Kidney capillary endothelial cell (primary cell): Measurements from ENCODE around the gene HOXC4.
"Not testable (repeated sequence)": the region's sequence is repeated elsewhere in the genome, so short reads cannot be mapped to it uniquely, and the experiment has no call there.

ENCODE experiments used
- DNase-seq: peaks from one replicate; pipeline ENCODE4 v3.0.0-alpha.2; 2018; ENCODE audit warnings: low spot score

HOXC4 gene

GRCh38 chr12:54092943-54093342, 39.3 kb downstream of the HOXC4 start:
- not testable (repeated sequence) for DNase-seq

GRCh38 chr12:54095928-54096327, 42.3 kb downstream of the HOXC4 start:
- not testable (repeated sequence) for DNase-seq

- not testable (repeated sequence) for DNase-seq
Measured at GRCh38 chr12:54098644-54099043, 45.0 kb downstream of the HOXC4 start.

- not testable (repeated sequence) for DNase-seq
Measured at GRCh38 chr12:54100588-54100987, 47.0 kb downstream of the HOXC4 start.

GRCh38 chr12:54102223-54102622, 48.6 kb downstream of the HOXC4 start:
- not testable (repeated sequence) for DNase-seq

DNA sequence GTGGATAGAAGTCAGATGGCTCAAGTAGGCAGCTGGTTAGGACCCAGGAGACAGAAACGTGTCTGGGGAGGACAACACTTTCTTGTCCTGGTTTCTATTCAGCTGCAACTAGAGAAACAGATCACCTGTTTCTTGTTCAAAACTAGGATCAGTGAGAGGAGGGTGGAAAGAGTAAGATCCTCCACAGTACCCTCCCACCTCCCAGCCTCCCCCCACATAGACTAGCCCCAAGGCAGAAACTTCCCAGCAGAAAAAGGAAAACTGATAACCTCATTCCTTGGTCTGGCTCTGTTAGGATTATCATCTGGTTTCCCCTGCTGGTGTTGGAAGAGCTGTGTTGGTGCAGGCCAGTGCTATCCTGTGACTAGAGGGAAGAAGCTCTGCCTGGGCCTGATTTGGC, 50.2 kb downstream of the HOXC4 start:
- not testable (repeated sequence) for DNase-seq
